ENCODE measurements around the gene SRPX2. TPM values are rescaled to one million over a fixed set of nuclear protein-coding genes. Genes with fewer than 3 reads are reported as not detected.

Gene SRPX2
- total and polyA plus RNA-seq, 2 of the 13 experiments (the other 11 are each of a cell fraction or from before 2014, with no cell fraction given) = 1.5 to 6.7 TPM

DNA sequence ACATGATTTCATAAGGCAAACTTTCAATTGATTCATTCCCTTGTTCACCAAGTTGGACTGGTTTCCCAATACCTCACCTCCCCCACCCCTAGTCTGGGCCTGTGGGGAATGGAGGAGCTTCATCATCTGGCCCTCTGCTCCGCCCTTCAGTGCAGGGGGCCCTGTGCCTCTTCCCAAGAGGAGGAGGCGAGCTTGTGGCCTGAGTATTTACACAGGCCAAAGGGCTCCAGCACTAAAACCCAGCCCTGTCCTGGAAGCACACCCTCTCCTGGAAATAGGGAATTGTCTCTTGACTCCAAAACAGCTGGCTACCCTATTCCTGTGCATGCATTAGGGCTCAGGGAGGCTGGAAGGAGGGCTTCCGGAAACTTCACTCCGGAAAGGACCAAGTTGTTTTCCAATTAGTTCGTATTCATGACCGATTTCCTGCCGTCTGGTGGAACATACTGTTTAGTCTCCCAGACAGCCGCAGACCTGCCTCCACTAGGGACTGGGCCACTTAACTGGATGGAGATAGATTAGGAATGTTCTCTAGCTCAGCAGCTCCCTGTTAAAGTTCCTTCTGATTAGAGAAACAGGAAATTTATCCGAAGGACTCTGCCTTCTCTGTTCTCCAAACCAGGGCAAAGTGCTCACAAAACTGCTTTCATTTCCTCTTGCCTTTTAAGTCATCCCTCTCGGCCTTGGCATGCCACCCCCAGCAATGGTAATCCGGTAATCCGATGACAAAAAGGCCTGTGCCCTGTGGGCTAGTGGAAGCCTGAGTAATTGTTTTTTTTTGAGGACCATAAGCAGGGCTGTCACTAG is 5.8 kb downstream of the SRPX2 start (continued):
- TF ChIP-seq, protein P1, sequence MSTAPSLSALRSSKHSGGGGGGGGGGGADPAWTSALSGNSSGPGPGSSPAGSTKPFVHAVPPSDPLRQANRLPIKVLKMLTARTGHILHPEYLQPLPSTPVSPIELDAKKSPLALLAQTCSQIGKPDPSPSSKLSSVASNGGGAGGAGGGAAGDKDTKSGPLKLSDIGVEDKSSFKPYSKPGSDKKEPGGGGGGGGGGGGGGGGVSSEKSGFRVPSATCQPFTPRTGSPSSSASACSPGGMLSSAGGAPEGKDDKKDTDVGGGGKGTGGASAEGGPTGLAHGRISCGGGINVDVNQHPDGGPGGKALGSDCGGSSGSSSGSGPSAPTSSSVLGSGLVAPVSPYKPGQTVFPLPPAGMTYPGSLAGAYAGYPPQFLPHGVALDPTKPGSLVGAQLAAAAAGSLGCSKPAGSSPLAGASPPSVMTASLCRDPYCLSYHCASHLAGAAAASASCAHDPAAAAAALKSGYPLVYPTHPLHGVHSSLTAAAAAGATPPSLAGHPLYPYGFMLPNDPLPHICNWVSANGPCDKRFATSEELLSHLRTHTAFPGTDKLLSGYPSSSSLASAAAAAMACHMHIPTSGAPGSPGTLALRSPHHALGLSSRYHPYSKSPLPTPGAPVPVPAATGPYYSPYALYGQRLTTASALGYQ (CRISPR knock-in tag; IDR thresholded peaks at IDR 0.05) = peak; percentile 52; the same call in 1 of the 2 replicates
- no peak for TF ChIP-seq NFE2L2 (IDR thresholded peaks at IDR 0.05; ENCODE audit: low read length)
- TF ChIP-seq, protein P2, sequence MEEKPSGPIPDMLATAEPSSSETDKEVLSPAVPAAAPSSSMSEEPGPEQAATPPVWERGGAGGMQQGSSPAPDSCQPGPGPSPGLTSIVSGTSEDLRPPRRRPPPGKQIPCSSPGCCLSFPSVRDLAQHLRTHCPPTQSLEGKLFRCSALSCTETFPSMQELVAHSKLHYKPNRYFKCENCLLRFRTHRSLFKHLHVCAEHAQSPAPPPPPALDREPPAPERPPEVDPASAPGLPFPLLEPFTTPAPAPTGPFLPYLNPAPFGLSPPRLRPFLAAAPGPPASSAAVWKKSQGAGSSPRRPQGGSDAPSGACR (CRISPR knock-in tag; IDR thresholded peaks at IDR 0.05) = no peak
- no peak for TF ChIP-seq MAFF (IDR thresholded peaks at IDR 0.05; ENCODE audit: low read depth, low read length)
- TF ChIP-seq MATR3 (CRISPR knock-in tag; IDR thresholded peaks at IDR 0.05) = no peak
- no peak for TF ChIP-seq ZNF296 (CRISPR knock-in tag; conservative IDR thresholded peaks at IDR 0.05)
- TF ChIP-seq ZNF713 (CRISPR knock-in tag; IDR thresholded peaks at IDR 0.05) = no peak
- TF ChIP-seq, protein P3, sequence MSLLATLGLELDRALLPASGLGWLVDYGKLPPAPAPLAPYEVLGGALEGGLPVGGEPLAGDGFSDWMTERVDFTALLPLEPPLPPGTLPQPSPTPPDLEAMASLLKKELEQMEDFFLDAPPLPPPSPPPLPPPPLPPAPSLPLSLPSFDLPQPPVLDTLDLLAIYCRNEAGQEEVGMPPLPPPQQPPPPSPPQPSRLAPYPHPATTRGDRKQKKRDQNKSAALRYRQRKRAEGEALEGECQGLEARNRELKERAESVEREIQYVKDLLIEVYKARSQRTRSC (CRISPR knock-in tag; IDR thresholded peaks at IDR 0.05; ENCODE audit: low read depth) = no peak
- no peak for TF ChIP-seq KDM2A (CRISPR knock-in tag; IDR thresholded peaks at IDR 0.05; ENCODE audit: borderline replicate concordance, low read depth)
- TF ChIP-seq SRSF4 (IDR thresholded peaks at IDR 0.05; ENCODE audit: low read depth, low read length, poor library complexity, severe bottlenecking) = no peak
- TF ChIP-seq SP5 (CRISPR knock-in tag; IDR thresholded peaks at IDR 0.05; ENCODE audit: borderline replicate concordance, low read depth) = peak; percentile 94
- no peak for TF ChIP-seq NFYB (CRISPR knock-in tag; IDR thresholded peaks at IDR 0.05)
- TF ChIP-seq, protein P4, sequence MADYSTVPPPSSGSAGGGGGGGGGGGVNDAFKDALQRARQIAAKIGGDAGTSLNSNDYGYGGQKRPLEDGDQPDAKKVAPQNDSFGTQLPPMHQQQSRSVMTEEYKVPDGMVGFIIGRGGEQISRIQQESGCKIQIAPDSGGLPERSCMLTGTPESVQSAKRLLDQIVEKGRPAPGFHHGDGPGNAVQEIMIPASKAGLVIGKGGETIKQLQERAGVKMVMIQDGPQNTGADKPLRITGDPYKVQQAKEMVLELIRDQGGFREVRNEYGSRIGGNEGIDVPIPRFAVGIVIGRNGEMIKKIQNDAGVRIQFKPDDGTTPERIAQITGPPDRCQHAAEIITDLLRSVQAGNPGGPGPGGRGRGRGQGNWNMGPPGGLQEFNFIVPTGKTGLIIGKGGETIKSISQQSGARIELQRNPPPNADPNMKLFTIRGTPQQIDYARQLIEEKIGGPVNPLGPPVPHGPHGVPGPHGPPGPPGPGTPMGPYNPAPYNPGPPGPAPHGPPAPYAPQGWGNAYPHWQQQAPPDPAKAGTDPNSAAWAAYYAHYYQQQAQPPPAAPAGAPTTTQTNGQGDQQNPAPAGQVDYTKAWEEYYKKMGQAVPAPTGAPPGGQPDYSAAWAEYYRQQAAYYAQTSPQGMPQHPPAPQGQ (CRISPR knock-in tag; IDR thresholded peaks at IDR 0.05; ENCODE audit: borderline replicate concordance) = no peak
- TF ChIP-seq, protein P5, sequence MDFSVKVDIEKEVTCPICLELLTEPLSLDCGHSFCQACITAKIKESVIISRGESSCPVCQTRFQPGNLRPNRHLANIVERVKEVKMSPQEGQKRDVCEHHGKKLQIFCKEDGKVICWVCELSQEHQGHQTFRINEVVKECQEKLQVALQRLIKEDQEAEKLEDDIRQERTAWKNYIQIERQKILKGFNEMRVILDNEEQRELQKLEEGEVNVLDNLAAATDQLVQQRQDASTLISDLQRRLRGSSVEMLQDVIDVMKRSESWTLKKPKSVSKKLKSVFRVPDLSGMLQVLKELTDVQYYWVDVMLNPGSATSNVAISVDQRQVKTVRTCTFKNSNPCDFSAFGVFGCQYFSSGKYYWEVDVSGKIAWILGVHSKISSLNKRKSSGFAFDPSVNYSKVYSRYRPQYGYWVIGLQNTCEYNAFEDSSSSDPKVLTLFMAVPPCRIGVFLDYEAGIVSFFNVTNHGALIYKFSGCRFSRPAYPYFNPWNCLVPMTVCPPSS (IDR thresholded peaks at IDR 0.05) = no peak
- peak; percentile 45; the same call in 1 of the 2 replicates for TF ChIP-seq PHF21A (CRISPR knock-in tag; IDR thresholded peaks at IDR 0.05)
- TF ChIP-seq XBP1 (CRISPR knock-in tag; IDR thresholded peaks at IDR 0.05) = no peak
- TF ChIP-seq, protein P6, sequence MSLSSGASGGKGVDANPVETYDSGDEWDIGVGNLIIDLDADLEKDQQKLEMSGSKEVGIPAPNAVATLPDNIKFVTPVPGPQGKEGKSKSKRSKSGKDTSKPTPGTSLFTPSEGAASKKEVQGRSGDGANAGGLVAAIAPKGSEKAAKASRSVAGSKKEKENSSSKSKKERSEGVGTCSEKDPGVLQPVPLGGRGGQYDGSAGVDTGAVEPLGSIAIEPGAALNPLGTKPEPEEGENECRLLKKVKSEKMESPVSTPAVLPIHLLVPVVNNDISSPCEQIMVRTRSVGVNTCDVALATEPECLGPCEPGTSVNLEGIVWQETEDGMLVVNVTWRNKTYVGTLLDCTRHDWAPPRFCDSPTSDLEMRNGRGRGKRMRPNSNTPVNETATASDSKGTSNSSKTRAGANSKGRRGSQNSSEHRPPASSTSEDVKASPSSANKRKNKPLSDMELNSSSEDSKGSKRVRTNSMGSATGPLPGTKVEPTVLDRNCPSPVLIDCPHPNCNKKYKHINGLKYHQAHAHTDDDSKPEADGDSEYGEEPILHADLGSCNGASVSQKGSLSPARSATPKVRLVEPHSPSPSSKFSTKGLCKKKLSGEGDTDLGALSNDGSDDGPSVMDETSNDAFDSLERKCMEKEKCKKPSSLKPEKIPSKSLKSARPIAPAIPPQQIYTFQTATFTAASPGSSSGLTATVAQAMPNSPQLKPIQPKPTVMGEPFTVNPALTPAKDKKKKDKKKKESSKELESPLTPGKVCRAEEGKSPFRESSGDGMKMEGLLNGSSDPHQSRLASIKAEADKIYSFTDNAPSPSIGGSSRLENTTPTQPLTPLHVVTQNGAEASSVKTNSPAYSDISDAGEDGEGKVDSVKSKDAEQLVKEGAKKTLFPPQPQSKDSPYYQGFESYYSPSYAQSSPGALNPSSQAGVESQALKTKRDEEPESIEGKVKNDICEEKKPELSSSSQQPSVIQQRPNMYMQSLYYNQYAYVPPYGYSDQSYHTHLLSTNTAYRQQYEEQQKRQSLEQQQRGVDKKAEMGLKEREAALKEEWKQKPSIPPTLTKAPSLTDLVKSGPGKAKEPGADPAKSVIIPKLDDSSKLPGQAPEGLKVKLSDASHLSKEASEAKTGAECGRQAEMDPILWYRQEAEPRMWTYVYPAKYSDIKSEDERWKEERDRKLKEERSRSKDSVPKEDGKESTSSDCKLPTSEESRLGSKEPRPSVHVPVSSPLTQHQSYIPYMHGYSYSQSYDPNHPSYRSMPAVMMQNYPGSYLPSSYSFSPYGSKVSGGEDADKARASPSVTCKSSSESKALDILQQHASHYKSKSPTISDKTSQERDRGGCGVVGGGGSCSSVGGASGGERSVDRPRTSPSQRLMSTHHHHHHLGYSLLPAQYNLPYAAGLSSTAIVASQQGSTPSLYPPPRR (CRISPR knock-in tag; IDR thresholded peaks at IDR 0.05; ENCODE audit: borderline replicate concordance) = peak; percentile 34; the same call in 1 of the 2 replicates
